GM21619 (cell line): ENCODE measurements around the gene TBCCD1.

Source experiments
- ATAC-seq: cut with Tn5 transposase; IDR thresholded peaks from one replicate; pipeline ENCODE4 v1.9.1; 2021; ENCODE audit not compliant: unreplicated experiment

Gene TBCCD1

GRCh38 chr3:186497608-186498007 lies 69.5 kb downstream of the TBCCD1 start:
- no peak for ATAC-seq

DNA sequence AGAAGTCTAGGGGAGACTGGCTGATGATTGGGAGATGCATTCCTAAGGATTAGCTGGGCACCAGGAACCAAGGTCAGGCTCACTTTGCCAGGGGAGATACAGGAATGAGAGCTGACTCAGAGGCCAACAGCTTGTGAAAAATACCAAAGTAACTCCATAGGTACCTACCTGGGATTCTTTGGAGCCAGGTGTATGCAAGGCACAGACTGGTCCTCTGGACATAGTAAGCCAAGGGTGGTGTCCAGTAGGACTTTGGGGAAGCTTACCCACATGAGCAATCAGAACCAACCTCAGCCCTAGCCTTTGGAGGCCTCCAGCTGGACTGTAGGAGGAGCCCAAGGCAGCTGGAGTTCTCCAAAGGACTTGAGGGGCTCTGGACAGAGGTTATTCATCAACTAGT lies 70.5 kb downstream of the TBCCD1 start:
- ATAC-seq, result no peak
